Activated CD4-positive, alpha-beta T cell treated with anti-CD3 and anti-CD28 coated beads for 36 hours (primary cell): ENCODE measurements around the gene UTP11. TPM values are rescaled to one million over a fixed set of nuclear protein-coding genes. Genes with fewer than 3 reads are reported as not detected.

Source experiments
- ATAC-seq: fragments of 200-7000 bp; cut with Tn5 transposase; one replicate; pipeline ENCODE4 v1.10.0; 2021; ENCODE audit warnings: mild to moderate bottlenecking, moderate library complexity
- CTCF ChIA-PET: fragments of 350-600 bp; sonication (Branson Sonifier 250); formaldehyde crosslinking; loops from one replicate; lab custom pipeline; 2021; ENCODE audit warnings: antibody characterized with exemption; lab: Charles Lee
- POLR2A ChIA-PET: fragments of 350-600 bp; sonication (Branson Sonifier 250); formaldehyde crosslinking; loops from one replicate; lab custom pipeline; 2021; ENCODE audit warnings: antibody characterized with exemption, inconsistent platforms; lab: Charles Lee
- DNase-seq: peaks from one replicate; pipeline ENCODE4 v3.0.0-alpha.2; 2020
- H3K27ac Mint-ChIP-seq: one replicate; pipeline ENCODE4 v1.8.0; 2021; ENCODE audit warnings: mixed read lengths
- H3K27me3 Mint-ChIP-seq: one replicate; pipeline ENCODE4 v1.8.0; 2021; ENCODE audit warnings: mixed read lengths
- H3K36me3 Mint-ChIP-seq: one replicate; pipeline ENCODE4 v1.8.0; 2021; ENCODE audit warnings: low read depth, mixed read lengths
- H3K4me1 Mint-ChIP-seq: one replicate; pipeline ENCODE4 v1.8.0; 2021; ENCODE audit warnings: mixed read lengths
- H3K4me3 Mint-ChIP-seq: one replicate; pipeline ENCODE4 v1.8.0; 2021; ENCODE audit warnings: mild to moderate bottlenecking, moderate library complexity, mixed read lengths
- H3K9me3 Mint-ChIP-seq: one replicate; pipeline ENCODE4 v1.8.0; 2021; ENCODE audit warnings: low read depth, mixed read lengths
- intact Hi-C, 2 experiments: fragments of 100-400 bp; cut with DNase I in 1 of 2; cut with micrococcal nuclease in 1 of 2; formaldehyde crosslinking; loops; one replicate each; pipeline versions ENCODE4 v1.14.2 to v1.15.1; 2022 to 2024; cut with DNase I, micrococcal nuclease
- total RNA-seq, 2 experiments: library from RNA; stranded (reverse); gene quantifications; one replicate each; pipeline ENCODE4 v1.2.3, GENCODE V29; 2021

The UTP11 gene
- total RNA-seq, 2 experiments from 2014 or later = 68.9 to 82.4 TPM

GRCh38 chr1:38034871-38035270 is 22.3 kb downstream of the UTP11 start:
- ChIA-PET POLR2A (no interaction called here), CTCF (interaction anchor here (1.2 to 1.3 kb wide), 2 partner anchors 12 to 490 kb away, joined by 4 read pairs; no protein-coding TSS in a partner anchor)
- peaks cover 8% of the 10 kb centered on the region for H3K27me3 Mint-ChIP-seq
- peaks cover 21% of the 10 kb centered on the region for H3K4me1 Mint-ChIP-seq
- ATAC-seq (no peak), DNase-seq (no peak)
- no peak overlapping the region for H3K27ac Mint-ChIP-seq
- no peak overlapping the region for H3K4me3 Mint-ChIP-seq
- no peaks in the 10 kb centered on the region for H3K9me3 Mint-ChIP-seq
- intact Hi-C loops = loop anchor here in 1 of 2 experiments (10.0 kb wide), 1 partner anchor 370 kb away; no protein-coding TSS in a partner anchor
- no peaks in the 10 kb centered on the region for H3K36me3 Mint-ChIP-seq

GRCh38 chr1:38037221-38037939 is 24.8 kb downstream of the UTP11 start:
- Mint-ChIP-seq H3K4me1 (no peaks in the 10 kb centered on the region), H3K4me3 (no peak overlapping the region), H3K27ac (no peak overlapping the region), H3K27me3 (peaks cover 27% of the 10 kb centered on the region), H3K36me3 (no peaks in the 10 kb centered on the region), H3K9me3 (no peaks in the 10 kb centered on the region)
- intact Hi-C loops = loop anchor here in 1 of 2 experiments (10.0 kb wide), 1 partner anchor 367 kb away; no protein-coding TSS in a partner anchor
- ChIA-PET CTCF (interaction anchor here (0.5 to 0.9 kb wide), 2 partner anchors 310 to 807 kb away, joined by 3 read pairs; no protein-coding TSS in a partner anchor), POLR2A (no interaction called here)
- peak; percentile 47 for DNase-seq
- ATAC-seq = no peak

- ChIA-PET POLR2A (no interaction called here), CTCF (interaction anchor here (0.7 kb wide), 1 partner anchor 178 kb away, joined by 3 read pairs; no protein-coding TSS in a partner anchor)
- DNase-seq = no peak
- no peak overlapping the region for H3K27ac Mint-ChIP-seq
- no peaks in the 10 kb centered on the region for H3K36me3 Mint-ChIP-seq
- H3K4me3 Mint-ChIP-seq = no peak overlapping the region
- H3K4me1 Mint-ChIP-seq = peaks cover under 1% of the 10 kb centered on the region
- ATAC-seq = no peak
- intact Hi-C loops = loop anchor here in 1 of 2 experiments (10.0 kb wide), 1 partner anchor 366 kb away; no protein-coding TSS in a partner anchor
- H3K9me3 Mint-ChIP-seq = no peaks in the 10 kb centered on the region
- H3K27me3 Mint-ChIP-seq = peaks cover 40% of the 10 kb centered on the region
These were observed 26.3 kb downstream of the UTP11 start for GRCh38 chr1:38038861-38039260.

DNA sequence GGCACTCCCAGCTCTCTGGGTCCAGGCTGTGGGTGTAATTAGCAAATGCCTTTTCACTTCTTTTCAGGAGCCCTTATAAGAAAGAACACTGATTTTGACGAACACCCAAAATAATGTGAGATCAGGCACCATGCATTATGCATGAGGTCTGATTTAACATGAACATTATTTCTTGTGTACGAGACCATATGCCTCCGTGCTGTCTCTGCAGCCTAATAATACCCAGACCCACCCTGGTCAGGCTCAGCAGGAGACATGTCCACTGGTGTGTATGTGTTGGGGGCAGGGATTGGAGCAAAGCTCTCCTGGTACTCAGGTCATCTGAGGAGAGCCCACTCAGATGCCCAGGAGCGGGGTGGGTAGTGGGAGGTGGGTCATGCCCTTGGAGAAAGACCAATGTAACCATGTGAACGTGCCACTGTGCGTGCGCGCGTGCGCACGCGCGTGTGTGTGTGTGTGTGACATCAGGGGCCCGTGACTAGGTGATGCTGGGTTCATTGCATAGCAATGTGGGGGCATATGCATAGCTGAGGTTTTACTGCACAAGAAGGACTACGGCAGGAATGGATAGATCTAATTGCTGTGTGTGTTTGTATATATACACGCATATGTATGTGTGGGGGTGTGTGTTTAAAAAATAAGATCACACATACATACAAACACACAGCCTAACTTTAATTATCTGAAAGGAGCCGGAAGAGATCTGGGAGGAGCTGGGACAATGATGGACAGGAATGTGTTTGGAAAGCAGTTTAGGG is 27.0 kb downstream of the UTP11 start:
- H3K36me3 Mint-ChIP-seq = no peaks in the 10 kb centered on the region

GRCh38 chr1:38041936-38042834 is 29.7 kb downstream of the UTP11 start:
- intact Hi-C loops = no loop called here
- CTCF ChIA-PET = interaction anchor here (0.6 to 2.0 kb wide), 6 partner anchors 8 to 311 kb away, joined by 3 to 10 read pairs (median 3); no protein-coding TSS in a partner anchor
- Mint-ChIP-seq H3K9me3 (no peaks in the 10 kb centered on the region), H3K4me1 (peaks cover 10% of the 10 kb centered on the region), H3K27ac (no peak overlapping the region), H3K27me3 (peaks cover 50% of the 10 kb centered on the region), H3K36me3 (no peaks in the 10 kb centered on the region), H3K4me3 (no peak overlapping the region)
- no peak for ATAC-seq
- POLR2A ChIA-PET = interaction anchor here (0.6 to 1.4 kb wide), 4 partner anchors 12 to 559 kb away, joined by 3 to 5 read pairs (median 4); no protein-coding TSS in a partner anchor
- no peak for DNase-seq

More for the DNA sequence above, 27.0 kb downstream of the UTP11 start:
- H3K4me1 Mint-ChIP-seq = peaks cover 4% of the 10 kb centered on the region
- H3K27me3 Mint-ChIP-seq = peaks cover 44% of the 10 kb centered on the region
- H3K27ac Mint-ChIP-seq = no peak overlapping the region
- ChIA-PET CTCF (interaction anchor here (2.0 kb wide), 1 partner anchor 9 kb away, joined by 10 read pairs; no protein-coding TSS in a partner anchor), POLR2A (no interaction called here)
- ATAC-seq (no peak), DNase-seq (no peak)
- intact Hi-C loops = loop anchor here in 1 of 2 experiments (10.0 kb wide), 1 partner anchor 365 kb away; no protein-coding TSS in a partner anchor
- no peaks in the 10 kb centered on the region for H3K9me3 Mint-ChIP-seq
- H3K4me3 Mint-ChIP-seq = no peak overlapping the region

GRCh38 chr1:38043036-38043747 is 30.7 kb downstream of the UTP11 start:
- no peak overlapping the region for H3K4me3 Mint-ChIP-seq
- H3K4me1 Mint-ChIP-seq = peaks cover 11% of the 10 kb centered on the region

DNA sequence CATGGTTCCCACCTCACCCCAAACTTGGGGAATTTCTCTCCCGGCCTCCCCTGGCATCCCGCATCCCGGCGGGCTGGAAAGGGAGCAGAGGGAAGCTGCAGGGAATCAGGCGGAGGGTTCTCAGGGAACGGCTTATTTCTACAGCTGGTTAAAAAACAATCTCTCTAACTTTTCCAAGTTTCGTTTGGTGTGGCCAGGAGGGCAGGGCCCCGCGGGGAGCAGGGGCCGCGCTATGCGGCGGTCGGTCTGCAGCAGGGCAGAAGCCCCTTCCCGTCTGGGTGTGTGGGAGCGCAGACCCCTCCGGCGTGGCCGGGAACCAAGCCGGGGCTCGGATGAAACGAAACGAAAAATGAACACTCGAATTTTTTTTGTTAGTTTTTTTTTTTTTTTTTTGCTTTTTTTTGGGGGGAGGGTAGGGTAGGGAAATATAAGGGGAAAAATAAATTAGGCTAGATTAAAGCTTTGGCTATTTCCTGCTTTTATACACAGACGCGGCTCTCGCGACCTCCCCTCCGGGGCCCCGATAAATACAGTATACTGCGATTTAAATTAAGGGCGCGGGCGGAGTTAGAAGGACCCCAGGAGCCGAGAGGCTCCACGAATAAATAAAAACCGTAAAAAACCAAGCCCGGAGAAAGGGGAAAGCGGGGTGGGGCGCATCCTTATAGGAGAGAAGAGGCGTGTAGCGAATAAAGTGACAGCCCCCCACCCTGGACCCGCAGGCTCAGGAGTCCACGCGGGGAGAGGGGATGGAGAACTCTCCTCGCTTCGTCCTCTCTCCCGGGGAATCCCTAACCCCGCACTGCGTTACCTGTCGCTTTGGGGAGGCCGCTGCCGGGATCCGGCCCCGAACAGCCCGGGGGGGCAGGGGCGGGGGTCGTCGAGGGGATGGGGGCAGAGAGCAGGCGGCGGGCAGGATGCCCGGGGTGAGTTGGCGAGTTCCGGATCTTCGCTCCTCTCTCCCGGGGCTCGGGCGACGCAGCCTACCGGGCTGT is 32.0 kb downstream of the UTP11 start:
- H3K36me3 Mint-ChIP-seq = no peaks in the 10 kb centered on the region
- intact Hi-C loops = loop anchor here in 1 of 2 experiments (5.0 kb wide), 1 partner anchor 773 kb away; no protein-coding TSS in a partner anchor
- H3K4me3 Mint-ChIP-seq = peak overlapping the region; percentile 57
- DNase-seq (no peak), ATAC-seq (no peak)
- ChIA-PET POLR2A (no interaction called here), CTCF (interaction anchor here (0.7 to 1.2 kb wide), 3 partner anchors 12 to 17 kb away, joined by 3 to 4 read pairs (median 3); no protein-coding TSS in a partner anchor)
- no peak overlapping the region for H3K27ac Mint-ChIP-seq
- H3K9me3 Mint-ChIP-seq = no peaks in the 10 kb centered on the region
- peaks cover 57% of the 10 kb centered on the region for H3K27me3 Mint-ChIP-seq
- H3K4me1 Mint-ChIP-seq = peaks cover 11% of the 10 kb centered on the region

More at GRCh38 chr1:38043036-38043747, 30.7 kb downstream of the UTP11 start:
- ChIA-PET CTCF (interaction anchor here (0.9 to 1.5 kb wide), 3 partner anchors 9 to 30 kb away, joined by 3 to 4 read pairs (median 3); no protein-coding TSS in a partner anchor), POLR2A (interaction anchor here (0.6 to 1.4 kb wide), 2 partner anchors 13 to 560 kb away, joined by 3 to 5 read pairs; no protein-coding TSS in a partner anchor)
- no peak overlapping the region for H3K27ac Mint-ChIP-seq
- intact Hi-C loops = no loop called here
- no peaks in the 10 kb centered on the region for H3K9me3 Mint-ChIP-seq
- no peaks in the 10 kb centered on the region for H3K36me3 Mint-ChIP-seq
- DNase-seq (no peak), ATAC-seq (no peak)
- peaks cover 57% of the 10 kb centered on the region for H3K27me3 Mint-ChIP-seq

DNA sequence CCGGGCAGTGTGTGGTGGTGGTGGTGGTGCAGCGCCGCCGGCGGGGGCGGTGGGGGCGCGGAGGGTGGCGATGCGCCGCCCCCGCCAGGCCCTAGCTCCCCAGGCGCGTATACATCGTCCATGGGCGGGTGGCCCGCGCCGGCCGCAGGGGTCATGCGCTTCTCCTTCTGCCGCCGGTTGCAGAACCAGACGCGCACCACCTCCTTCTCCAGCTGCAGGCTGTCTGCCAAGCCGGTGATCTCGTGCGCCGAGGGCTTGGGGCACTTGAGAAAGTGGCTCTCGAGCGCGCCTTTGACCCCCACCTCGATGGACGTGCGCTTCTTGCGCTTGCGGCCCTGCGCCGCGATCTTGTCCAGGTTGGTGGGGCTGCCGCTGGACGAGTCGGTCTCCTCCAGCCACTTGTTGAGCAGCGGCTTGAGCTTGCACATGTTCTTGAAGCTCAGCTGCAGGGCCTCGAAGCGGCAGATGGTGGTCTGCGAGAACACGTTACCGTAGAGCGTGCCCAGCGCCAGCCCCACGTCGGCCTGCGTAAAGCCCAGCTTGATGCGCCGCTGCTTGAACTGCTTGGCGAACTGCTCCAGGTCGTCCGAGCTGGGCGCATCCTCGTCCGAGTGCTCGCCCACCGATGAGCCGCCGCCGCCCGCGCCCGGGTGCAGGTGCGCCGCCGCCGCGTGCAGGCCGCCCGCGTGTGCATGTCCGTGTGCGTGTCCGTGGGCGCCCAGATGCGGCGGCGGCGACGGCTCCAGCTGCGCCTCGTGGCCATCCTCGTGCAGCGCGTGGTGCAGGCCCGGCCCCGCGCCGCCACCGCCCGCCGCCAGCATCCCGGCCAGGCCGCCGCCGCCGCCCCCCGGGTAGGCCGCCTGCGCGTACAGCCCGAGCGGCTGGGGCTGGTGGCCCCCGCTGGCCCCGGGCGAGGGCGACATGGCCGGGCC is 33.1 kb downstream of the UTP11 start:
- H3K4me3 Mint-ChIP-seq = peak overlapping the region; percentile 14
- ATAC-seq (peak; percentile 1), DNase-seq (peak; percentile 34)
- POLR2A ChIA-PET = interaction anchor here (0.8 kb wide), 1 partner anchor 18 kb away, joined by 3 read pairs; no protein-coding TSS in a partner anchor
- H3K36me3 Mint-ChIP-seq = no peaks in the 10 kb centered on the region
- CTCF ChIA-PET = interaction anchor here (0.7 to 1.4 kb wide), 3 partner anchors 13 to 18 kb away, joined by 3 to 4 read pairs (median 3); no protein-coding TSS in a partner anchor
- intact Hi-C loops = loop anchor here in 1 of 2 experiments (1.0 to 5.0 kb wide), 2 partner anchors 15 to 772 kb away; no protein-coding TSS in a partner anchor
- no peak overlapping the region for H3K27ac Mint-ChIP-seq
- no peaks in the 10 kb centered on the region for H3K9me3 Mint-ChIP-seq
- peaks cover 11% of the 10 kb centered on the region for H3K4me1 Mint-ChIP-seq
- peaks cover 49% of the 10 kb centered on the region for H3K27me3 Mint-ChIP-seq
